ENCODE results near the gene KPNB1. TPM values are rescaled to one million over a fixed set of nuclear protein-coding genes. Genes with fewer than 3 reads are reported as not detected.
A peak's percentile ranks its signal among the peaks of the same experiment; 100 is the strongest.

KPNB1 gene
- polyA plus RNA-seq, 1 donor (not counting 4 experiments of a cell fraction or from before 2014, with no cell fraction given) = 220 TPM

DNA sequence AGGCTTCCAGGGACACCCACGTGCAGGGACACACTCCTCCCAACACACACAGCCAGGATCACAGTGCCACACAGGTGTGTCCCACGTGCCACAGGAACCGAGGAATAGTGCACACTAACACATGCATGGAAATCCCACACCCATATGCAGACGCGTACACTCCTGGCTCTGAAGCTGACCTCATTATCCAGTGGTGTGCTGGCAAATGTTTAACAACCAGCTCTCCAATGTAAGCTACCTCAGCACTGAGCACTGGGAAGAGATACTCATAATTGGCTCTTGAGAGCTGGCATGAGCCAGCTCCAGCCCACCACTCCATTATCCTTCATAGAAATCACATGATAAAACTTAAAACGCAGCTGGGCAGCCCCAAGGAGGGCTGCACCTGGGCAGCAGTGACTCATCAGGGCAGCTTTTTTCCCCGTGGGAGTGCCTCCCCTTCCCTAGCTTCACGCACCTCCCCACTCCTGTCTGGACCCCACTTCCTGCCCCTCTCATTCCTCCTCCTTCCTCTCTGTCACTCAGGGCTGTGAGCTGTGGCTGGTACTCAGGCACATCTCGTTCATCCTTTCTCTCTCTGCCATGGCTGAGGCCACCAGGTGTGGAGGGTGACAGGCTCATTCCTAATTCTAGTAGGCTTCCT lies 68.4 kb downstream of the KPNB1 start:
- dilution Hi-C loops (cut with MboI; ENCODE audit: extremely low pct_ligation_motif_present, low sequenced_read_pairs) = no loop called here
- Histone ChIP-seq H3K4me2 (ENCODE audit: control insufficient read depth, extremely low read depth, insufficient read depth, low read depth, low read length) (no peak overlapping the region), H3K36me3 (ENCODE audit: control insufficient read depth in 2 of 2, extremely low read depth in 1 of 2, insufficient read depth in 2 of 2, low read length in 2 of 2) (no peaks in the 10 kb centered on the region)

DNA sequence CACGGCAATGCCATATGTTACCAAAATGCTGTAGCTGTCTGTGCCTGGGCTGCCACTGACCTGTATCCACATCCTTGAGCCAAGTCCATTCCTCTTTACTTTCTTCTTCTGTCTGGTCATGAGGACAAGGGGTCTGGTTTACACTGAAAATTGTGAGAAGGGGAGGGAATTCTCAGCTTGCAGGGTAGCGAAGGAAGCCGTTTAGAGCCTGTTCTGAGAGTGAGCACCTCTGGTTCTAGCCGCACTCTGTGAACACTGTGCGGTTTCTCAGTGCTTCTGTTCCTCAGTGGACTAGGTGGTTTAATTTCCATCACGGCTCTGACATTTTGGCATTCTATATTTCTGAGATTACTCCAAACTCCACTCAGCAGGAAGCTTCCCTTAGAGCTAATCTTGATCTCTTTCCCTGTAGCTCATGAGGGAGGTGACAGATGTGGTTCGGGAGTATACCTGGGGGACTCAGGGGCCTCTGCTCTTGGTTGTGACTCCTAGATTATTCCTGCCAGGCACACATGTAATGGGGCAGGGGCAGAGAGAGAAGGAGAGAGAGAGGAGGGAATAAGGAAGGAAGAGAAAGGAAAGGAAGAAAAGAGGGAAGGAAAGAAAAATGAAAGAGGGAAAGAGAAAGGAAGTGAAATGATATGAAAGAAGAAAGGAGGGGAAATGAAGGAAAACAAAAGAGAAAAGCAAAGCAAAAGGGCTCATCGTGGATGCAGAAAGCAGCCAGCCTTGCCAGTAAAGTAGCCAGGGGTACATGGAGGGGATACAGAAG lies 69.1 kb downstream of the KPNB1 start:
- TF ChIP-seq, protein P1, sequence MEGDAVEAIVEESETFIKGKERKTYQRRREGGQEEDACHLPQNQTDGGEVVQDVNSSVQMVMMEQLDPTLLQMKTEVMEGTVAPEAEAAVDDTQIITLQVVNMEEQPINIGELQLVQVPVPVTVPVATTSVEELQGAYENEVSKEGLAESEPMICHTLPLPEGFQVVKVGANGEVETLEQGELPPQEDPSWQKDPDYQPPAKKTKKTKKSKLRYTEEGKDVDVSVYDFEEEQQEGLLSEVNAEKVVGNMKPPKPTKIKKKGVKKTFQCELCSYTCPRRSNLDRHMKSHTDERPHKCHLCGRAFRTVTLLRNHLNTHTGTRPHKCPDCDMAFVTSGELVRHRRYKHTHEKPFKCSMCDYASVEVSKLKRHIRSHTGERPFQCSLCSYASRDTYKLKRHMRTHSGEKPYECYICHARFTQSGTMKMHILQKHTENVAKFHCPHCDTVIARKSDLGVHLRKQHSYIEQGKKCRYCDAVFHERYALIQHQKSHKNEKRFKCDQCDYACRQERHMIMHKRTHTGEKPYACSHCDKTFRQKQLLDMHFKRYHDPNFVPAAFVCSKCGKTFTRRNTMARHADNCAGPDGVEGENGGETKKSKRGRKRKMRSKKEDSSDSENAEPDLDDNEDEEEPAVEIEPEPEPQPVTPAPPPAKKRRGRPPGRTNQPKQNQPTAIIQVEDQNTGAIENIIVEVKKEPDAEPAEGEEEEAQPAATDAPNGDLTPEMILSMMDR (optimal IDR thresholded peaks at IDR 0.05 in 1 of 3, IDR thresholded peaks at IDR 0.05 in 1 of 3, conservative IDR thresholded peaks at IDR 0.05 in 1 of 3; ENCODE audit: extremely low read depth in 1 of 3, insufficient read depth in 2 of 3, low read length in 3 of 3) = no peak
- no peak for TF ChIP-seq EZH2 (IDR thresholded peaks at IDR 0.05; ENCODE audit: low read length)
- DNase-seq (ENCODE audit: low read depth, low spot score) (no peak), FAIRE-seq (no peak)
- Histone ChIP-seq H3K9me3 (ENCODE audit: control insufficient read depth, low read depth, low read length) (no peaks in the 10 kb centered on the region), H3K9ac (ENCODE audit: control insufficient read depth, extremely low read depth, insufficient read depth, low read length) (no peak overlapping the region), H3K36me3 (ENCODE audit: control insufficient read depth in 2 of 2, extremely low read depth in 1 of 2, insufficient read depth in 2 of 2, low read length in 2 of 2) (no peaks in the 10 kb centered on the region), H3K79me2 (ENCODE audit: control insufficient read depth, insufficient read depth, low read length) (no peaks in the 10 kb centered on the region), H3K4me3 (ENCODE audit: control insufficient read depth in 2 of 3, extremely low read depth in 1 of 3, insufficient read depth in 2 of 3, low read depth in 1 of 3, low read length in 3 of 3) (no peak overlapping the region), H3K27me3 (ENCODE audit: control insufficient read depth, extremely low read depth, insufficient read depth, low read length) (peaks cover 80% of the 10 kb centered on the region), H3K27ac (ENCODE audit: control insufficient read depth, insufficient read depth, low read length) (no peak overlapping the region), H3K4me2 (ENCODE audit: control insufficient read depth, extremely low read depth, insufficient read depth, low read depth, low read length) (peak overlapping the region; percentile 3), H4K20me1 (ENCODE audit: control insufficient read depth, extremely low read depth, insufficient read depth, low read length) (peaks cover 6% of the 10 kb centered on the region), H2AFZ (ENCODE audit: control insufficient read depth, low read length) (no peak overlapping the region), H3K4me1 (ENCODE audit: control insufficient read depth, extremely low read depth, insufficient read depth, low read length) (peaks cover 7% of the 10 kb centered on the region), H3K9me1 (ENCODE audit: control insufficient read depth, extremely low read depth, insufficient read depth, low read length) (no peaks in the 10 kb centered on the region)
- dilution Hi-C loops (cut with MboI; ENCODE audit: extremely low pct_ligation_motif_present, low sequenced_read_pairs) = no loop called here

More for the DNA sequence above, 68.4 kb downstream of the KPNB1 start:
- Histone ChIP-seq H3K9me3 (ENCODE audit: control insufficient read depth, low read depth, low read length) (no peaks in the 10 kb centered on the region), H3K27ac (ENCODE audit: control insufficient read depth, insufficient read depth, low read length) (no peak overlapping the region), H3K79me2 (ENCODE audit: control insufficient read depth, insufficient read depth, low read length) (no peaks in the 10 kb centered on the region), H3K27me3 (ENCODE audit: control insufficient read depth, extremely low read depth, insufficient read depth, low read length) (peaks cover 85% of the 10 kb centered on the region), H2AFZ (ENCODE audit: control insufficient read depth, low read length) (no peak overlapping the region), H3K4me1 (ENCODE audit: control insufficient read depth, extremely low read depth, insufficient read depth, low read length) (peaks cover 7% of the 10 kb centered on the region), H3K9me1 (ENCODE audit: control insufficient read depth, extremely low read depth, insufficient read depth, low read length) (no peaks in the 10 kb centered on the region), H3K9ac (ENCODE audit: control insufficient read depth, extremely low read depth, insufficient read depth, low read length) (no peak overlapping the region), H3K4me3 (ENCODE audit: control insufficient read depth in 2 of 3, extremely low read depth in 1 of 3, insufficient read depth in 2 of 3, low read depth in 1 of 3, low read length in 3 of 3) (no peak overlapping the region), H4K20me1 (ENCODE audit: control insufficient read depth, extremely low read depth, insufficient read depth, low read length) (peaks cover 6% of the 10 kb centered on the region)
- DNase-seq (ENCODE audit: low read depth, low spot score) (no peak), FAIRE-seq (no peak)
- TF ChIP-seq, protein P1 (optimal IDR thresholded peaks at IDR 0.05 in 1 of 3, IDR thresholded peaks at IDR 0.05 in 1 of 3, conservative IDR thresholded peaks at IDR 0.05 in 1 of 3; ENCODE audit: extremely low read depth in 1 of 3, insufficient read depth in 2 of 3, low read length in 3 of 3) = no peak
- TF ChIP-seq EZH2 (IDR thresholded peaks at IDR 0.05; ENCODE audit: low read length) = no peak

Measured in keratinocyte (primary cell).